Epithelial cell of esophagus (primary cell): ENCODE measurements around the gene COL18A1.

Experiments
- DNase-seq: peaks from one replicate; pipeline ENCODE4 v3.0.0; 2010; ENCODE audit warnings: low read depth
- H3K4me3 ChIP-seq: 2 replicates; pipeline ENCODE4 v1.5.1; 2011; ENCODE audit warnings: mild to moderate bottlenecking, low read length, control low read depth
- CTCF ChIP-seq: IDR thresholded peaks from 2 replicates; pipeline ENCODE4 v1.5.1; 2011; ENCODE audit warnings: low read depth, mild to moderate bottlenecking, low read length, control low read depth, inconsistent platforms; ENCODE audit not compliant: insufficient read depth; ENCODE audit errors: missing control alignments

The COL18A1 gene

GRCh38 chr21:45555251-45555556, 150.2 kb downstream of the COL18A1 start:
- no peak overlapping the region for H3K4me3 ChIP-seq
- no peak for TF ChIP-seq CTCF
- no peak for DNase-seq

- peak; percentile 78 for TF ChIP-seq CTCF
- H3K4me3 ChIP-seq = peak overlapping the region; percentile 35
- peak; percentile 79 for DNase-seq
Observed at GRCh38 chr21:45555557-45556301, 150.8 kb downstream of the COL18A1 start.

GRCh38 chr21:45556302-45556644, 151.3 kb downstream of the COL18A1 start:
- H3K4me3 ChIP-seq = no peak overlapping the region
- no peak for DNase-seq
- TF ChIP-seq CTCF = no peak

- peak; percentile 19 for DNase-seq
- H3K4me3 ChIP-seq = no peak overlapping the region
- no peak for TF ChIP-seq CTCF
Observed at GRCh38 chr21:45556645-45557615, 152.0 kb downstream of the COL18A1 start.

GRCh38 chr21:45557616-45558043, 152.7 kb downstream of the COL18A1 start:
- no peak for DNase-seq
- H3K4me3 ChIP-seq = no peak overlapping the region
- no peak for TF ChIP-seq CTCF

- H3K4me3 ChIP-seq = no peak overlapping the region
- TF ChIP-seq CTCF = no peak
- DNase-seq = no peak
Observed at GRCh38 chr21:45558044-45558721, 153.2 kb downstream of the COL18A1 start.
